ENCODE results near the gene NAIF1. TPM values are rescaled to one million over a fixed set of nuclear protein-coding genes. Genes with fewer than 3 reads are reported as not detected.

The NAIF1 gene
- total and polyA plus RNA-seq, 10 of the 15 experiments (the other 5 are each of a cell fraction or from before 2014, with no cell fraction given), result 2.4 to 14.2 (median 7.1) TPM

DNA sequence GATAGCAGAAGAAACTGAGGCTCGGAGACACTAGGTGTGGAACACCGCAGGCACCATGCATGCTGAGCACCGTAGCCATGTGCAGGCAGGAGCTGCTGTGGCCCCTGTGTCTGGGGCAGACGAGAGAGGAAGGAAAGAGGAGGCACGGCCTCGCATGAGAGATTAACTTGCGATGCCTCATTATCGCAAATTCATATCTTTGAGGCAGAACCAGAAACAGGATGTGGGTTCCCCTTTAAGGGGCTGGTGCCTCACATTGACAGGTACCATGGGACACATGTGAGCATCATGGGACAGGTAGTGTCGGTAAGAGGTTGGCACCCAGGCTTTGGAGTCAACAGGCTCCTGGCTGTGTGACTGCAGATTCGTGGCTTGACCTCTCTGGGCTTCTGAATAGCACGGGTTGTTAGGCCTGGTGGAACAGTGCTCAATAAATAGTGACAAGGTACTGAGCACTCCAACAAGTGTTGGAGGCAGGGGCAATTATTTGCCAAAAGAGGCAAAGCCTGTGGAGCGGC is 40.8 kb downstream of the NAIF1 start (continued):
- TF ChIP-seq BHLHE40 (IDR thresholded peaks at IDR 0.05; ENCODE audit: borderline replicate concordance in 1 of 2, low read depth in 2 of 2, low read length in 1 of 2), result peak; percentile 56 to 72; a peak in 3 of 4 replicates
- no peak for TF ChIP-seq KLF5 (IDR thresholded peaks at IDR 0.05; ENCODE audit: partially characterized antibody)
- no peak for TF ChIP-seq PML (IDR thresholded peaks at IDR 0.05; ENCODE audit: low read length)
- TF ChIP-seq POLR2A (IDR thresholded peaks at IDR 0.05; ENCODE audit: low read depth, low read length), result peak; percentile 75

DNA sequence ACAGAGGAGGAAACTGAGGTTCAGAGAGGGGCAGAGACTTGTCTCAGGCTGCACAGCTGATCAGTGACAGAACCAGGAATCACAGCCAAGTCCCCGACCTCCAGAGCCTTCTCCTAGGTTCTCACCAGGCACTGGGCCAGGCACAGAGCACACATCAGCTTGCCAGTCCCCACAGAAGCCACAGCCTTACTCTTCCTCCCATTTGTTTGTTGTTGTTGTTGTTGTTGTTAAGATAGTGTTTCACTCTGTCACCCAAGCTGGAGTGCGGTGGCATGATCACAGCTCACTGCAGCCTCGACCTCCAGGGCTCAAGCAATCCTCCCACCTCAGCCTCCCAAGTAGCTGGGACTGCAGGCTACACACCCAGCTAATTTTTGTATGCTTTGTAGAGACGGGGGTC is 41.4 kb downstream of the NAIF1 start:
- H3K4me3 ChIP-seq, result no peak overlapping the region
- intact Hi-C loops (cut with micrococcal nuclease; ENCODE audit: unreplicated experiment) (no loop called here), in situ Hi-C loops (cut with MboI) (no loop called here)
- 25% methylated on average over 4 of the region's 4 CpGs for WGBS (ENCODE audit: insufficient coverage, insufficient replicate concordance, low lambda C conversion rate, missing lambda C conversion rate)
- no TSS peak for BruUV-seq (replicated peaks)
- TF ChIP-seq LARP7 (IDR thresholded peaks at IDR 0.05), result no peak
- no peak for TF ChIP-seq HCFC1 (IDR thresholded peaks at IDR 0.05; ENCODE audit: low read length)
- TF ChIP-seq, protein P1, sequence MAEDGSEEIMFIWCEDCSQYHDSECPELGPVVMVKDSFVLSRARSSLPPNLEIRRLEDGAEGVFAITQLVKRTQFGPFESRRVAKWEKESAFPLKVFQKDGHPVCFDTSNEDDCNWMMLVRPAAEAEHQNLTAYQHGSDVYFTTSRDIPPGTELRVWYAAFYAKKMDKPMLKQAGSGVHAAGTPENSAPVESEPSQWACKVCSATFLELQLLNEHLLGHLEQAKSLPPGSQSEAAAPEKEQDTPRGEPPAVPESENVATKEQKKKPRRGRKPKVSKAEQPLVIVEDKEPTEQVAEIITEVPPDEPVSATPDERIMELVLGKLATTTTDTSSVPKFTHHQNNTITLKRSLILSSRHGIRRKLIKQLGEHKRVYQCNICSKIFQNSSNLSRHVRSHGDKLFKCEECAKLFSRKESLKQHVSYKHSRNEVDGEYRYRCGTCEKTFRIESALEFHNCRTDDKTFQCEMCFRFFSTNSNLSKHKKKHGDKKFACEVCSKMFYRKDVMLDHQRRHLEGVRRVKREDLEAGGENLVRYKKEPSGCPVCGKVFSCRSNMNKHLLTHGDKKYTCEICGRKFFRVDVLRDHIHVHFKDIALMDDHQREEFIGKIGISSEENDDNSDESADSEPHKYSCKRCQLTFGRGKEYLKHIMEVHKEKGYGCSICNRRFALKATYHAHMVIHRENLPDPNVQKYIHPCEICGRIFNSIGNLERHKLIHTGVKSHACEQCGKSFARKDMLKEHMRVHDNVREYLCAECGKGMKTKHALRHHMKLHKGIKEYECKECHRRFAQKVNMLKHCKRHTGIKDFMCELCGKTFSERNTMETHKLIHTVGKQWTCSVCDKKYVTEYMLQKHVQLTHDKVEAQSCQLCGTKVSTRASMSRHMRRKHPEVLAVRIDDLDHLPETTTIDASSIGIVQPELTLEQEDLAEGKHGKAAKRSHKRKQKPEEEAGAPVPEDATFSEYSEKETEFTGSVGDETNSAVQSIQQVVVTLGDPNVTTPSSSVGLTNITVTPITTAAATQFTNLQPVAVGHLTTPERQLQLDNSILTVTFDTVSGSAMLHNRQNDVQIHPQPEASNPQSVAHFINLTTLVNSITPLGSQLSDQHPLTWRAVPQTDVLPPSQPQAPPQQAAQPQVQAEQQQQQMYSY (CRISPR knock-in tag; IDR thresholded peaks at IDR 0.05), result no peak
- no peak for TF ChIP-seq HDAC6 (IDR thresholded peaks at IDR 0.05; ENCODE audit: unreplicated experiment)
- no peak for TF ChIP-seq KLF5 (IDR thresholded peaks at IDR 0.05; ENCODE audit: partially characterized antibody)
- no peak for TF ChIP-seq ZBED1 (IDR thresholded peaks at IDR 0.05; ENCODE audit: borderline replicate concordance)
- no peak for TF ChIP-seq BHLHE40 (IDR thresholded peaks at IDR 0.05; ENCODE audit: borderline replicate concordance in 1 of 2, low read depth in 2 of 2, low read length in 1 of 2)
- TF ChIP-seq, protein P2, sequence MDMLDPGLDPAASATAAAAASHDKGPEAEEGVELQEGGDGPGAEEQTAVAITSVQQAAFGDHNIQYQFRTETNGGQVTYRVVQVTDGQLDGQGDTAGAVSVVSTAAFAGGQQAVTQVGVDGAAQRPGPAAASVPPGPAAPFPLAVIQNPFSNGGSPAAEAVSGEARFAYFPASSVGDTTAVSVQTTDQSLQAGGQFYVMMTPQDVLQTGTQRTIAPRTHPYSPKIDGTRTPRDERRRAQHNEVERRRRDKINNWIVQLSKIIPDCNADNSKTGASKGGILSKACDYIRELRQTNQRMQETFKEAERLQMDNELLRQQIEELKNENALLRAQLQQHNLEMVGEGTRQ (IDR thresholded peaks at IDR 0.05; ENCODE audit: borderline replicate concordance, low read depth, low read length), result no peak
- no peak for TF ChIP-seq CREM (IDR thresholded peaks at IDR 0.05; ENCODE audit: low read depth)
- TF ChIP-seq SUZ12 (IDR thresholded peaks at IDR 0.05; ENCODE audit: unreplicated experiment), result no peak
- no peak for TF ChIP-seq SIN3A (IDR thresholded peaks at IDR 0.05; ENCODE audit: low read depth, low read length)
- TF ChIP-seq, protein P3, sequence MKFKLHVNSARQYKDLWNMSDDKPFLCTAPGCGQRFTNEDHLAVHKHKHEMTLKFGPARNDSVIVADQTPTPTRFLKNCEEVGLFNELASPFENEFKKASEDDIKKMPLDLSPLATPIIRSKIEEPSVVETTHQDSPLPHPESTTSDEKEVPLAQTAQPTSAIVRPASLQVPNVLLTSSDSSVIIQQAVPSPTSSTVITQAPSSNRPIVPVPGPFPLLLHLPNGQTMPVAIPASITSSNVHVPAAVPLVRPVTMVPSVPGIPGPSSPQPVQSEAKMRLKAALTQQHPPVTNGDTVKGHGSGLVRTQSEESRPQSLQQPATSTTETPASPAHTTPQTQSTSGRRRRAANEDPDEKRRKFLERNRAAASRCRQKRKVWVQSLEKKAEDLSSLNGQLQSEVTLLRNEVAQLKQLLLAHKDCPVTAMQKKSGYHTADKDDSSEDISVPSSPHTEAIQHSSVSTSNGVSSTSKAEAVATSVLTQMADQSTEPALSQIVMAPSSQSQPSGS (IDR thresholded peaks at IDR 0.05; ENCODE audit: low read length), result no peak
- no peaks in the 10 kb centered on the region for H3K36me3 ChIP-seq (ENCODE audit: control insufficient read depth in 2 of 2, insufficient read depth in 2 of 2, low read length in 1 of 2)
- ATAC-seq (no peak), DNase-seq (ENCODE audit: low read depth, low spot score) (no peak), FAIRE-seq (no peak)
- H2AFZ ChIP-seq (ENCODE audit: control insufficient read depth, low read depth, low read length), result peak overlapping the region; percentile 3
- ChIA-PET POLR2A (interaction anchor here (0.8 to 2.7 kb wide), 4 partner anchors 9 to 71 kb away, joined by 3 to 9 read pairs (median 3); no protein-coding TSS in a partner anchor), CTCF (interaction anchor here (0.7 to 16.0 kb wide), 8 partner anchors 10 to 214 kb away, joined by 3 to 332 read pairs (median 11); no protein-coding TSS in a partner anchor), SMC1A (ENCODE audit: uncharacterized antibody, unreplicated experiment) (interaction anchor here (0.8 to 3.0 kb wide), 3 partner anchors 9 to 70 kb away, joined by 3 to 10 read pairs (median 3); no protein-coding TSS in a partner anchor), RAD21 (ENCODE audit: unreplicated experiment) (interaction anchor here (1.0 to 4.0 kb wide), 3 partner anchors 9 to 72 kb away, joined by 4 to 28 read pairs (median 16); no protein-coding TSS in a partner anchor)
- no peaks in the 10 kb centered on the region for H3K79me2 ChIP-seq (ENCODE audit: control insufficient read depth, insufficient read depth, low read length)
- no peaks in the 10 kb centered on the region; the same call in 2 of the 3 replicates for H3K9me3 ChIP-seq (replicated peaks; ENCODE audit: control insufficient read depth, insufficient read depth, low read length)
- peak overlapping the region; percentile 88 for H3K4me2 ChIP-seq (ENCODE audit: control insufficient read depth, insufficient read depth)
- H3K9ac ChIP-seq (ENCODE audit: control insufficient read depth, insufficient read depth, low read length), result 0 out of 2 replicates have a peak overlapping the region, but pooled peaks have one; percentile 40
- no peaks in the 10 kb centered on the region for H3K27me3 ChIP-seq (replicated peaks in 1 of 2; ENCODE audit: control insufficient read depth in 2 of 2, insufficient read depth in 2 of 2, low read length in 1 of 2)
- H3K4me1 ChIP-seq (ENCODE audit: control insufficient read depth, insufficient read depth, low read length), result peaks cover 47% of the 10 kb centered on the region
- peak overlapping the region; percentile 55 for H3K27ac ChIP-seq (ENCODE audit: control insufficient read depth, insufficient read depth)
- no peaks in the 10 kb centered on the region for H4K20me1 ChIP-seq (ENCODE audit: control insufficient read depth, insufficient read depth)
